Esophagus squamous epithelium (tissue), 4 donors: Measurements from ENCODE around the gene KRT6B.

Source experiments
- CTCF ChIP-seq, 6 experiments: fragments of 450-650 bp in 4 of 6; fragments of 200-600 bp in 2 of 6; sonication (generic) in 2 of 6; IDR thresholded peaks; one replicate each; pipeline ENCODE4 v1.5.1; 2016 to 2019; ENCODE audit warnings: antibody characterized with exemption in 6 of 6, mild to moderate bottlenecking in 4 of 6, moderate library complexity in 4 of 6
- POLR2A ChIP-seq, 4 donors: fragments of 450-650 bp; IDR thresholded peaks; one replicate each; pipeline ENCODE4 v1.6.1; 2017; ENCODE audit warnings: antibody characterized with exemption in 4 of 4, mild to moderate bottlenecking in 4 of 4, moderate library complexity in 3 of 4

- TF ChIP-seq POLR2A (IDR thresholded peaks at IDR 0.05) (no peak), CTCF (IDR thresholded peaks at IDR 0.05) (no peak)
Observed at GRCh38 chr12:52413202-52413601, 38.7 kb downstream of the KRT6B start.
